Measurements from ENCODE around the gene CD274.
"Not testable (repeated sequence)": the region's sequence is repeated elsewhere in the genome, so short reads cannot be mapped to it uniquely, and the experiment has no call there.

CD274 gene

GRCh38 chr9:5428794-5429528 lies 21.4 kb upstream of the CD274 start:
- Histone ChIP-seq H3K9me3 (ENCODE audit: control insufficient read depth, low read depth, low read length) (no peaks in the 10 kb centered on the region), H3K36me3 (ENCODE audit: control insufficient read depth, low read depth, low read length) (no peaks in the 10 kb centered on the region), H3K27ac (ENCODE audit: low read length) (no peak overlapping the region), H3K27me3 (ENCODE audit: control insufficient read depth, insufficient read depth, low read length) (no peaks in the 10 kb centered on the region), H3K4me1 (ENCODE audit: control insufficient read depth, low read depth, low read length) (no peaks in the 10 kb centered on the region), H3K9ac (ENCODE audit: low read length) (no peak overlapping the region), H3K4me3 (ENCODE audit: low read length) (no peak overlapping the region)

- no peak overlapping the region for H3K9ac ChIP-seq (ENCODE audit: low read length)
- H3K36me3 ChIP-seq (ENCODE audit: control insufficient read depth, low read depth, low read length) = no peaks in the 10 kb centered on the region
- H3K4me3 ChIP-seq (ENCODE audit: low read length) = no peak overlapping the region
- no peaks in the 10 kb centered on the region for H3K9me3 ChIP-seq (ENCODE audit: control insufficient read depth, low read depth, low read length)
- H3K27me3 ChIP-seq (ENCODE audit: control insufficient read depth, insufficient read depth, low read length) = no peaks in the 10 kb centered on the region
- H3K27ac ChIP-seq (ENCODE audit: low read length) = no peak overlapping the region
- H3K4me1 ChIP-seq (ENCODE audit: control insufficient read depth, low read depth, low read length) = no peaks in the 10 kb centered on the region
Measured at GRCh38 chr9:5429873-5430564, 20.3 kb upstream of the CD274 start.

- Histone ChIP-seq H3K4me3 (ENCODE audit: low read length) (no peak overlapping the region), H3K27me3 (ENCODE audit: control insufficient read depth, insufficient read depth, low read length) (no peaks in the 10 kb centered on the region), H3K4me1 (ENCODE audit: control insufficient read depth, low read depth, low read length) (no peaks in the 10 kb centered on the region), H3K36me3 (ENCODE audit: control insufficient read depth, low read depth, low read length) (peaks cover 6% of the 10 kb centered on the region), H3K9ac (ENCODE audit: low read length) (no peak overlapping the region), H3K27ac (ENCODE audit: low read length) (no peak overlapping the region), H3K9me3 (ENCODE audit: control insufficient read depth, low read depth, low read length) (no peaks in the 10 kb centered on the region)
Measured at GRCh38 chr9:5430912-5431311, 19.4 kb upstream of the CD274 start.

GRCh38 chr9:5432890-5433289 lies 17.5 kb upstream of the CD274 start:
- H3K9ac ChIP-seq (ENCODE audit: low read length); H3K4me3 ChIP-seq (ENCODE audit: low read length); H3K36me3 ChIP-seq (ENCODE audit: control insufficient read depth, low read depth, low read length); H3K27me3 ChIP-seq (ENCODE audit: control insufficient read depth, insufficient read depth, low read length); H3K27ac ChIP-seq (ENCODE audit: low read length); H3K9me3 ChIP-seq (ENCODE audit: control insufficient read depth, low read depth, low read length); H3K4me1 ChIP-seq (ENCODE audit: control insufficient read depth, low read depth, low read length): not testable (repeated sequence)

- H3K27me3 ChIP-seq (ENCODE audit: control insufficient read depth, insufficient read depth, low read length); H3K9ac ChIP-seq (ENCODE audit: low read length); H3K4me1 ChIP-seq (ENCODE audit: control insufficient read depth, low read depth, low read length); H3K9me3 ChIP-seq (ENCODE audit: control insufficient read depth, low read depth, low read length); H3K36me3 ChIP-seq (ENCODE audit: control insufficient read depth, low read depth, low read length); H3K27ac ChIP-seq (ENCODE audit: low read length); H3K4me3 ChIP-seq (ENCODE audit: low read length): not testable (repeated sequence)
Measured at GRCh38 chr9:5433328-5433727, 17.0 kb upstream of the CD274 start.

- not testable (repeated sequence) for H3K36me3 ChIP-seq (ENCODE audit: control insufficient read depth, low read depth, low read length); H3K9ac ChIP-seq (ENCODE audit: low read length); H3K4me1 ChIP-seq (ENCODE audit: control insufficient read depth, low read depth, low read length); H3K27me3 ChIP-seq (ENCODE audit: control insufficient read depth, insufficient read depth, low read length); H3K9me3 ChIP-seq (ENCODE audit: control insufficient read depth, low read depth, low read length); H3K4me3 ChIP-seq (ENCODE audit: low read length); H3K27ac ChIP-seq (ENCODE audit: low read length)
Measured at GRCh38 chr9:5433841-5434810, 16.2 kb upstream of the CD274 start.

- Histone ChIP-seq H3K9ac (ENCODE audit: low read length) (no peak overlapping the region), H3K9me3 (ENCODE audit: control insufficient read depth, low read depth, low read length) (no peaks in the 10 kb centered on the region), H3K4me1 (ENCODE audit: control insufficient read depth, low read depth, low read length) (peaks cover 8% of the 10 kb centered on the region), H3K27me3 (ENCODE audit: control insufficient read depth, insufficient read depth, low read length) (no peaks in the 10 kb centered on the region), H3K4me3 (ENCODE audit: low read length) (no peak overlapping the region), H3K36me3 (ENCODE audit: control insufficient read depth, low read depth, low read length) (peaks cover 6% of the 10 kb centered on the region), H3K27ac (ENCODE audit: low read length) (no peak overlapping the region)
Measured at GRCh38 chr9:5435912-5436311, 14.4 kb upstream of the CD274 start.

- no peak overlapping the region for H3K9ac ChIP-seq (ENCODE audit: low read length)
- H3K27ac ChIP-seq (ENCODE audit: low read length) = no peak overlapping the region
- no peaks in the 10 kb centered on the region for H3K27me3 ChIP-seq (ENCODE audit: control insufficient read depth, insufficient read depth, low read length)
- H3K36me3 ChIP-seq (ENCODE audit: control insufficient read depth, low read depth, low read length) = peaks cover 6% of the 10 kb centered on the region
- H3K9me3 ChIP-seq (ENCODE audit: control insufficient read depth, low read depth, low read length) = no peaks in the 10 kb centered on the region
- peak overlapping the region; percentile 98 for H3K4me3 ChIP-seq (ENCODE audit: low read length)
- H3K4me1 ChIP-seq (ENCODE audit: control insufficient read depth, low read depth, low read length) = peaks cover 8% of the 10 kb centered on the region
Measured at GRCh38 chr9:5436441-5436840, 13.9 kb upstream of the CD274 start.

GRCh38 chr9:5437254-5438216 lies 12.8 kb upstream of the CD274 start, which contains the start of gene PLGRKT:
PLGRKT (minus strand) TSS chr9:5437925; CDS start chr9:5431977, 5,948 bp downstream.
- H3K4me3 ChIP-seq (ENCODE audit: low read length) = peak within 1 kb of the TSS; percentile 98

GRCh38 chr9:5438301-5439162 lies 11.8 kb upstream of the CD274 start:
- Histone ChIP-seq H3K27me3 (ENCODE audit: control insufficient read depth, insufficient read depth, low read length) (no peaks in the 10 kb centered on the region), H3K36me3 (ENCODE audit: control insufficient read depth, low read depth, low read length) (peaks cover 6% of the 10 kb centered on the region), H3K27ac (ENCODE audit: low read length) (peak overlapping the region; percentile 74), H3K4me3 (ENCODE audit: low read length) (peak overlapping the region; percentile 98), H3K4me1 (ENCODE audit: control insufficient read depth, low read depth, low read length) (peaks cover 8% of the 10 kb centered on the region), H3K9me3 (ENCODE audit: control insufficient read depth, low read depth, low read length) (no peaks in the 10 kb centered on the region), H3K9ac (ENCODE audit: low read length) (peak overlapping the region; percentile 87)

More at GRCh38 chr9:5437254-5438216, 12.8 kb upstream of the CD274 start, which contains the start of gene PLGRKT:
- peak within 1 kb of the TSS; percentile 79 for H3K27ac ChIP-seq (ENCODE audit: low read length)
- H3K27me3 ChIP-seq (ENCODE audit: control insufficient read depth, insufficient read depth, low read length) = no peaks in the 10 kb centered on the region
- peak within 1 kb of the TSS; percentile 87 for H3K9ac ChIP-seq (ENCODE audit: low read length)
- peaks cover 8% of the 10 kb centered on the region for H3K4me1 ChIP-seq (ENCODE audit: control insufficient read depth, low read depth, low read length)
- no peaks in the 10 kb centered on the region for H3K9me3 ChIP-seq (ENCODE audit: control insufficient read depth, low read depth, low read length)
- peaks cover 6% of the 10 kb centered on the region for H3K36me3 ChIP-seq (ENCODE audit: control insufficient read depth, low read depth, low read length)
